Activated CD8-positive, alpha-beta T cell treated with anti-CD3 and anti-CD28 coated beads for 36 hours (primary cell): ENCODE measurements around the gene MOB4. TPM values are rescaled to one million over a fixed set of nuclear protein-coding genes. Genes with fewer than 3 reads are reported as not detected.

Experiments used
- ATAC-seq: fragments of 200-7000 bp; cut with Tn5 transposase; one replicate; pipeline ENCODE4 v1.10.0; 2021; ENCODE audit warnings: mild to moderate bottlenecking, moderate library complexity
- CTCF ChIA-PET: fragments of 350-600 bp; sonication (Branson Sonifier 250); formaldehyde crosslinking; loops from one replicate; lab custom pipeline; 2021; ENCODE audit warnings: antibody characterized with exemption; lab: Charles Lee
- POLR2A ChIA-PET: fragments of 350-600 bp; sonication (Branson Sonifier 250); formaldehyde crosslinking; loops from one replicate; lab custom pipeline; 2021; ENCODE audit warnings: antibody characterized with exemption; lab: Charles Lee
- DNase-seq: peaks from one replicate; pipeline ENCODE4 v3.0.0-alpha.2; 2020
- H3K27ac Mint-ChIP-seq: one replicate; pipeline ENCODE4 v1.8.0; 2021; ENCODE audit warnings: mild to moderate bottlenecking, mixed read lengths
- H3K27me3 Mint-ChIP-seq: one replicate; pipeline ENCODE4 v1.8.0; 2021; ENCODE audit warnings: mixed read lengths
- H3K36me3 Mint-ChIP-seq: one replicate; pipeline ENCODE4 v1.8.0; 2021; ENCODE audit warnings: low read depth, mixed read lengths
- H3K4me1 Mint-ChIP-seq: one replicate; pipeline ENCODE4 v1.8.0; 2021; ENCODE audit warnings: low read depth, mixed read lengths
- H3K4me3 Mint-ChIP-seq: one replicate; pipeline ENCODE4 v1.8.0; 2021; ENCODE audit warnings: mild to moderate bottlenecking, moderate library complexity, mixed read lengths
- H3K9me3 Mint-ChIP-seq: one replicate; pipeline ENCODE4 v1.8.0; 2021; ENCODE audit warnings: mixed read lengths
- intact Hi-C: fragments of 100-400 bp; cut with micrococcal nuclease; formaldehyde crosslinking; loops from one replicate; pipeline ENCODE4 v1.10.0; 2022
- total RNA-seq, 2 experiments: library from RNA; stranded (reverse); gene quantifications; one replicate each; pipeline ENCODE4 v1.2.3, GENCODE V29; 2021
- TF ChIP-seq, protein P1 (sequence below): fragments of 200-600 bp; IDR thresholded peaks from one replicate; pipeline ENCODE4 v1.8.0; 2022; ENCODE audit warnings: antibody characterized with exemption, mild to moderate bottlenecking

The MOB4 gene
- total RNA-seq, 2 experiments from 2014 or later = 15.1 to 15.9 TPM

DNA sequence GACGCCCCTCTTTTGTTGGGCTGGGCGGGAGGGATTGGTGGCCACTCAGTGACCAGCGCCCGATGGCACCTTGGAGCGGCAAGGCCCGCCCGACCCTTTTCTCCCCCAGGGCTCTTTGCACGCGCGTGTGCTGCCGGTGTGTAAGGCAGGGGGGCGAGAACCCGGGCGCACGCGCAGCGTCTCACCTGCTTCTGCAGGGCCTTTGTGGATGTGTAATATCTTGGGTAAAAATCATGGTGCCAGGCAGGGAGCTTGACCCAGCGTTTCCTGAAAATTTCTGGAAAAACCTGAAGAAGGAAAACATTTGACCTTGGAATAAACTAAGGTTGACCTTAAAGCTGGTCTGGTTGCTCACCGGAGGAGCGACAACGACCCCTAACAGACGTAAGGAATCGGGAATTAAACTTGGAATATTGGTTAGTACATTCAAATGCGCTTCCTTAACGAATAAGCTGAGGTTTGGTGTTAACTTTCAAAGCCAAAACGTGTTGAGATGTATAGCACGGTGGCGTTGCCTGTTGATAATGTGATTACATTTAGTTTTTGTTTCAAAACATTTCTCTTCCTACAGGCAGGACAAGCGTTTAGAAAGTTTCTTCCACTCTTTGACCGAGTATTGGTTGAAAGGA is 15.2 kb upstream of the MOB4 start:
- H3K4me1 Mint-ChIP-seq = peaks cover 45% of the 10 kb centered on the region
- DNase-seq (no peak), ATAC-seq (peak; percentile 0)
- TF ChIP-seq, protein P1, sequence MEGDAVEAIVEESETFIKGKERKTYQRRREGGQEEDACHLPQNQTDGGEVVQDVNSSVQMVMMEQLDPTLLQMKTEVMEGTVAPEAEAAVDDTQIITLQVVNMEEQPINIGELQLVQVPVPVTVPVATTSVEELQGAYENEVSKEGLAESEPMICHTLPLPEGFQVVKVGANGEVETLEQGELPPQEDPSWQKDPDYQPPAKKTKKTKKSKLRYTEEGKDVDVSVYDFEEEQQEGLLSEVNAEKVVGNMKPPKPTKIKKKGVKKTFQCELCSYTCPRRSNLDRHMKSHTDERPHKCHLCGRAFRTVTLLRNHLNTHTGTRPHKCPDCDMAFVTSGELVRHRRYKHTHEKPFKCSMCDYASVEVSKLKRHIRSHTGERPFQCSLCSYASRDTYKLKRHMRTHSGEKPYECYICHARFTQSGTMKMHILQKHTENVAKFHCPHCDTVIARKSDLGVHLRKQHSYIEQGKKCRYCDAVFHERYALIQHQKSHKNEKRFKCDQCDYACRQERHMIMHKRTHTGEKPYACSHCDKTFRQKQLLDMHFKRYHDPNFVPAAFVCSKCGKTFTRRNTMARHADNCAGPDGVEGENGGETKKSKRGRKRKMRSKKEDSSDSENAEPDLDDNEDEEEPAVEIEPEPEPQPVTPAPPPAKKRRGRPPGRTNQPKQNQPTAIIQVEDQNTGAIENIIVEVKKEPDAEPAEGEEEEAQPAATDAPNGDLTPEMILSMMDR = no peak
- no peaks in the 10 kb centered on the region for H3K9me3 Mint-ChIP-seq
- intact Hi-C loops = loop anchor here (2.0 to 5.0 kb wide), 3 partner anchors 14 to 68 kb away; partner anchors contain the start of gene COQ10B
- POLR2A ChIA-PET = interaction anchor here (0.6 to 8.5 kb wide), 14 partner anchors 8 to 205 kb away, joined by 3 to 81 read pairs (median 6); partner anchors contain the start of genes ANKRD44, COQ10B, MARS2 and MOB4
- peak overlapping the region; percentile 100 for H3K4me3 Mint-ChIP-seq
- peaks cover 83% of the 10 kb centered on the region for H3K36me3 Mint-ChIP-seq
- peak overlapping the region; percentile 99 for H3K27ac Mint-ChIP-seq
- no peaks in the 10 kb centered on the region for H3K27me3 Mint-ChIP-seq
- CTCF ChIA-PET = interaction anchor here (2.8 kb wide), 1 partner anchor 16 kb away, joined by 13 read pairs; the partner anchor contains the start of gene MOB4

DNA sequence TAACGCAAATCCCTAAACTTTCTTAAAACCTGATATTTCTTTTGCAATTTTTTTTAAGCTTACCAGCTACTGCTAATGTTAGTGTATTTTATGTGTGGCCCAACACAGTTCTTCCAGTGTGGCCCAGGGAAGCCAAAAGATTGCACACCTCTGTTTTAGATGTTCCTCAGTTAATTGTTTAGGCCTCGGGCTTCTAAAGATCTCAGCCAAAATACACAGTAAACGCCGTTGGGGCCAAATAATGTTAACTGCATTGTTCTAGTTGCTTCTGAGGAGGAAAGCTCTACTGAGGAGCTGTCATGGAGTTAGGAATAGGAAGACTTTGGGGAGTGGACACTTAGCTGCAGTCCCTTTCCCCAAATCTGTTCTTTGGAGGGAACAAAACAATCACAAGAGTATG is 13.7 kb upstream of the MOB4 start:
- H3K27me3 Mint-ChIP-seq = no peaks in the 10 kb centered on the region
- intact Hi-C loops = loop anchor here (5.0 kb wide), 1 partner anchor 70 kb away; no protein-coding TSS in a partner anchor
- ChIA-PET POLR2A (interaction anchor here (0.6 to 8.5 kb wide), 6 partner anchors 10 to 204 kb away, joined by 3 to 81 read pairs (median 24); partner anchors contain the start of genes MARS2, MOB4 and SF3B1), CTCF (interaction anchor here (0.7 kb wide), 2 partner anchors 11 to 49 kb away, joined by 3 to 4 read pairs; partner anchors contain the start of gene COQ10B)
- ATAC-seq (no peak), DNase-seq (no peak)
- H3K4me3 Mint-ChIP-seq = peak overlapping the region; percentile 100
- peaks cover 74% of the 10 kb centered on the region for H3K36me3 Mint-ChIP-seq
- no peaks in the 10 kb centered on the region for H3K9me3 Mint-ChIP-seq
- peak overlapping the region; percentile 99 for H3K27ac Mint-ChIP-seq
- peaks cover 29% of the 10 kb centered on the region for H3K4me1 Mint-ChIP-seq
- TF ChIP-seq, protein P1 = no peak

DNA sequence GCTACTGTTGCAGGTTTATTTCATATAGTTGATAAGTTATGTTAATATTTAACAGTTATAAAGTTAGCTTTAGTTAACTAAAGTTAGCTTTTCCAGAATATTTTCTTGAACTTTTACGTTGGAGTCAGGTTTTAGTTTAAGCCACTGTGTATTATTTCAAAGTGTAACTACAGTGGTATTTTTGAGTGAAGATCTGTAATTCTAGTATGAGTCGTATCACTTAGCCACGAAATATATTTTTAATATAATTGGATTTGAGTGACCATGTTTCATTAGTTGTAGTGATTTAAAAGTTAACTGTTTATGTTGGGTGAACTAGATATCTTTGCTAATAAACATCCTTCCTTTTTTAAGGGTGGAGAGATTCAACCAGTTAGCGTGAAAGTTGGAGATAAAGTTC is 13.2 kb upstream of the MOB4 start:
- Mint-ChIP-seq H3K4me3 (peak overlapping the region; percentile 100), H3K27me3 (no peaks in the 10 kb centered on the region), H3K4me1 (peaks cover 24% of the 10 kb centered on the region), H3K9me3 (no peaks in the 10 kb centered on the region), H3K27ac (peak overlapping the region; percentile 99), H3K36me3 (peaks cover 72% of the 10 kb centered on the region)
- intact Hi-C loops = loop anchor here (5.0 kb wide), 1 partner anchor 70 kb away; no protein-coding TSS in a partner anchor
- no peak for ATAC-seq
- no peak for DNase-seq
- ChIA-PET POLR2A (interaction anchor here (0.6 to 8.5 kb wide), 6 partner anchors 10 to 203 kb away, joined by 3 to 81 read pairs (median 24); partner anchors contain the start of genes MARS2, MOB4 and SF3B1), CTCF (interaction anchor here (0.7 kb wide), 2 partner anchors 11 to 50 kb away, joined by 3 to 4 read pairs; partner anchors contain the start of gene COQ10B)
- TF ChIP-seq, protein P1 = no peak

DNA sequence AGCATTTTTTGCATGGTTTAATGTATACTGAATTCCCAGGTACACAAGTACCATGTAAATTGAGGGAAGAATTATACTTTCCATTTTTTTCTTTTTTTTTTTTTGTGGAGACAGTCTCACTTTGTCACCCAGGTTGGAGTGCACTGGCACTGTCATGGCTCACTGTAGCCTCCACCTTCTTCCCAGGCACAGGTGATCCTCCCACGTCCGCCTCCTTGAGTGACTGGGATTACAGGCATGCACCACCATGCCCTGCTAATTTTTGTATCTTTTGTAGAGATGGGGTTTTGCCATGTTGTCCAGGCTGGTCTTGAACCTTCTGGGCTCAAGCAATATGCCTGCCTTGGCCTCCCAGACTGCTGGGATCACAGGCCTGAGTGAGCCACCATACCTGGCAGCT is 11.9 kb upstream of the MOB4 start:
- ChIA-PET CTCF (interaction anchor here (1.0 to 1.6 kb wide), 2 partner anchors 13 to 79 kb away, joined by 3 to 4 read pairs; no protein-coding TSS in a partner anchor), POLR2A (interaction anchor here (1.1 to 8.5 kb wide), 3 partner anchors 9 to 14 kb away, joined by 4 to 77 read pairs (median 24); partner anchors contain the start of gene MOB4)
- H3K27me3 Mint-ChIP-seq = no peaks in the 10 kb centered on the region
- intact Hi-C loops = loop anchor here (5.0 kb wide), 1 partner anchor 72 kb away; no protein-coding TSS in a partner anchor
- TF ChIP-seq, protein P1 = no peak
- peaks cover 22% of the 10 kb centered on the region for H3K4me1 Mint-ChIP-seq
- no peaks in the 10 kb centered on the region for H3K9me3 Mint-ChIP-seq
- DNase-seq (no peak), ATAC-seq (no peak)
- H3K4me3 Mint-ChIP-seq = no peak overlapping the region
- H3K27ac Mint-ChIP-seq = peak overlapping the region; percentile 70
- H3K36me3 Mint-ChIP-seq = peaks cover 63% of the 10 kb centered on the region
